Ectodermal cell (in vitro differentiated cells): Measurements from ENCODE around the gene ABHD16B.
A peak's percentile ranks its signal among the peaks of the same experiment; 100 is the strongest.

Experiments used
- H3K27ac ChIP-seq: 2 replicates; pipeline ENCODE4 v1.7.0; 2013; ENCODE audit warnings: mild to moderate bottlenecking, low read depth, low read length; ENCODE audit not compliant: insufficient read depth, poor library complexity, severe bottlenecking
- H3K27me3 ChIP-seq: 2 replicates; pipeline ENCODE4 v1.7.0; 2013; ENCODE audit warnings: mild to moderate bottlenecking, low read length; ENCODE audit not compliant: insufficient read depth, control insufficient read depth, poor library complexity, severe bottlenecking
- H3K36me3 ChIP-seq: one replicate; pipeline ENCODE4 v1.7.0; 2013; ENCODE audit warnings: low read length; ENCODE audit not compliant: control insufficient read depth, insufficient read depth
- H3K4me1 ChIP-seq: one replicate; pipeline ENCODE4 v1.7.0; 2013; ENCODE audit warnings: low read length; ENCODE audit not compliant: control insufficient read depth, insufficient read depth
- H3K4me3 ChIP-seq: 2 replicates; pipeline ENCODE4 v1.7.0; 2013; ENCODE audit warnings: low read depth, low read length, control low read depth; ENCODE audit not compliant: insufficient read depth
- H3K9me3 ChIP-seq: 2 replicates; pipeline ENCODE4 v1.7.0; 2013; ENCODE audit warnings: mild to moderate bottlenecking, low read length, moderate library complexity; ENCODE audit not compliant: control insufficient read depth
- WGBS, 2 experiments: methylation state at CpG; one replicate each; pipeline ENCODE4 v1.1.7; 2013; ENCODE audit warnings: missing lambda C conversion rate in 2 of 2; 5-methylcytosine and 5-hydroxymethylcytosine counted together

ABHD16B gene

GRCh38 chr20:63855363-63856097 is 5.8 kb upstream of the ABHD16B start:
- H3K4me3 ChIP-seq: no peak overlapping the region
- no peaks in the 10 kb centered on the region for H3K27me3 ChIP-seq
- WGBS, 2 experiments: 57 to 59% methylated on average over 36 of the region's 36 CpGs
- H3K9me3 ChIP-seq: no peaks in the 10 kb centered on the region
- H3K36me3 ChIP-seq: no peaks in the 10 kb centered on the region
- no peak overlapping the region for H3K27ac ChIP-seq
- H3K4me1 ChIP-seq: peaks cover 40% of the 10 kb centered on the region

GRCh38 chr20:63856098-63856511 is 5.2 kb upstream of the ABHD16B start:
- no peak overlapping the region for H3K27ac ChIP-seq
- no peak overlapping the region for H3K4me3 ChIP-seq
- peaks cover 40% of the 10 kb centered on the region for H3K4me1 ChIP-seq
- no peaks in the 10 kb centered on the region for H3K27me3 ChIP-seq
- H3K36me3 ChIP-seq: no peaks in the 10 kb centered on the region
- 62 to 63% methylated on average over 22 of the region's 22 CpGs for WGBS, 2 experiments
- no peaks in the 10 kb centered on the region for H3K9me3 ChIP-seq

GRCh38 chr20:63857764-63858392 is 3.4 kb upstream of the ABHD16B start:
- H3K4me3 ChIP-seq: no peak overlapping the region
- 69 to 70% methylated on average over 14 of the region's 14 CpGs for WGBS, 2 experiments
- H3K27me3 ChIP-seq: no peaks in the 10 kb centered on the region
- no peaks in the 10 kb centered on the region for H3K36me3 ChIP-seq
- H3K9me3 ChIP-seq: no peaks in the 10 kb centered on the region
- no peak overlapping the region for H3K27ac ChIP-seq
- H3K4me1 ChIP-seq: peaks cover 40% of the 10 kb centered on the region

GRCh38 chr20:63858393-63859165 is 2.7 kb upstream of the ABHD16B start:
- WGBS, 2 experiments: 13% methylated on average over 11 to 12 of the region's 12 CpGs
- H3K9me3 ChIP-seq: no peaks in the 10 kb centered on the region
- peak overlapping the region; percentile 55 for H3K27ac ChIP-seq
- H3K4me1 ChIP-seq: peaks cover 42% of the 10 kb centered on the region
- no peaks in the 10 kb centered on the region for H3K36me3 ChIP-seq
- H3K4me3 ChIP-seq: no peak overlapping the region
- no peaks in the 10 kb centered on the region for H3K27me3 ChIP-seq

GRCh38 chr20:63859166-63859699 is 2.1 kb upstream of the ABHD16B start:
- H3K4me3 ChIP-seq: no peak overlapping the region
- 66 to 69% methylated on average over 7 of the region's 7 CpGs for WGBS, 2 experiments
- H3K4me1 ChIP-seq: peaks cover 40% of the 10 kb centered on the region
- no peaks in the 10 kb centered on the region for H3K36me3 ChIP-seq
- H3K27me3 ChIP-seq: no peaks in the 10 kb centered on the region
- no peak overlapping the region for H3K27ac ChIP-seq
- no peaks in the 10 kb centered on the region for H3K9me3 ChIP-seq

- no peak overlapping the region for H3K4me3 ChIP-seq
- WGBS, 2 experiments: 84% methylated on average over 17 of the region's 17 CpGs
- no peaks in the 10 kb centered on the region for H3K9me3 ChIP-seq
- H3K36me3 ChIP-seq: no peaks in the 10 kb centered on the region
- H3K4me1 ChIP-seq: peaks cover 28% of the 10 kb centered on the region
- H3K27me3 ChIP-seq: no peaks in the 10 kb centered on the region
- no peak overlapping the region for H3K27ac ChIP-seq
These were observed 810 bp upstream of the ABHD16B start for GRCh38 chr20:63860325-63861051.

GRCh38 chr20:63861981-63862901 is 943 bp downstream of the ABHD16B start:
- no peaks in the 10 kb centered on the region for H3K36me3 ChIP-seq
- no peak overlapping the region for H3K4me3 ChIP-seq
- 96% methylated on average over 95 of the region's 95 CpGs for WGBS, 2 experiments
- H3K27ac ChIP-seq: no peak overlapping the region
- no peaks in the 10 kb centered on the region for H3K9me3 ChIP-seq
- H3K4me1 ChIP-seq: peaks cover 30% of the 10 kb centered on the region
- H3K27me3 ChIP-seq: no peaks in the 10 kb centered on the region

GRCh38 chr20:63863021-63863797 is 1.9 kb downstream of the ABHD16B start:
- H3K4me3 ChIP-seq: peak overlapping the region; percentile 95
- peaks cover 23% of the 10 kb centered on the region for H3K4me1 ChIP-seq
- no peaks in the 10 kb centered on the region for H3K27me3 ChIP-seq
- no peak overlapping the region for H3K27ac ChIP-seq
- no peaks in the 10 kb centered on the region for H3K9me3 ChIP-seq
- H3K36me3 ChIP-seq: no peaks in the 10 kb centered on the region
- WGBS, 2 experiments: 93 to 94% methylated on average over 18 of the region's 18 CpGs
